NB4 (cell line): Measurements from ENCODE around the gene RLN2.
"Not testable (repeated sequence)": the region's sequence is repeated elsewhere in the genome, so short reads cannot be mapped to it uniquely, and the experiment has no call there.

Experiments used
- DNase-seq: peaks from one replicate; pipeline ENCODE4 v3.0.0; 2010; ENCODE audit warnings: low read depth
- H3K4me3 ChIP-seq: one replicate; pipeline ENCODE4 v1.5.1; 2011; ENCODE audit warnings: mild to moderate bottlenecking, low read depth, low read length, moderate library complexity
- CTCF ChIP-seq: IDR thresholded peaks from one replicate; pipeline ENCODE4 v1.5.1; 2012; ENCODE audit warnings: low read depth, low read length
- MAX ChIP-seq: IDR thresholded peaks from 2 replicates; pipeline ENCODE4 v1.6.1; 2011; ENCODE audit warnings: low read depth, low read length
- MYC ChIP-seq: IDR thresholded peaks from 2 replicates; pipeline ENCODE4 v1.6.1; 2011; ENCODE audit warnings: low read depth, low read length
- POLR2A ChIP-seq: IDR thresholded peaks from 2 replicates; pipeline ENCODE4 v1.6.1; 2011; ENCODE audit warnings: mild to moderate bottlenecking; ENCODE audit not compliant: insufficient read length; ENCODE audit errors: extremely low read depth

The RLN2 gene

GRCh38 chr9:5326893-5327548 lies 22.5 kb upstream of the RLN2 start:
- DNase-seq, result no peak
- no peak overlapping the region for H3K4me3 ChIP-seq
- no peak for TF ChIP-seq MYC
- no peak for TF ChIP-seq CTCF
- TF ChIP-seq MAX, result no peak
- TF ChIP-seq POLR2A, result no peak

- no peak for DNase-seq
- TF ChIP-seq CTCF (no peak), POLR2A (no peak), MYC (no peak), MAX (no peak)
- H3K4me3 ChIP-seq, result no peak overlapping the region
These were observed 21.7 kb upstream of the RLN2 start for GRCh38 chr9:5326187-5326586.

- not testable (repeated sequence) for DNase-seq
These were observed 17.1 kb upstream of the RLN2 start for GRCh38 chr9:5321601-5322000.

GRCh38 chr9:5321058-5321457 lies 16.5 kb upstream of the RLN2 start:
- TF ChIP-seq MAX (no peak), MYC (no peak), POLR2A (no peak), CTCF (peak; percentile 15)
- DNase-seq, result no peak
- no peak overlapping the region for H3K4me3 ChIP-seq

More at GRCh38 chr9:5321601-5322000, 17.1 kb upstream of the RLN2 start:
- H3K4me3 ChIP-seq, result not testable (repeated sequence)

- DNase-seq, H3K4me3 ChIP-seq: not testable (repeated sequence)
These were observed 11.9 kb upstream of the RLN2 start for GRCh38 chr9:5316406-5316805.

GRCh38 chr9:5315187-5315923 lies 10.8 kb upstream of the RLN2 start:
- DNase-seq, result no peak
- TF ChIP-seq MAX, result no peak
- no peak for TF ChIP-seq POLR2A
- no peak for TF ChIP-seq MYC
- TF ChIP-seq CTCF, result no peak
- H3K4me3 ChIP-seq, result no peak overlapping the region

- H3K4me3 ChIP-seq, result no peak overlapping the region
- no peak for DNase-seq
- TF ChIP-seq POLR2A (no peak), MYC (no peak), MAX (no peak), CTCF (no peak)
These were observed 6.3 kb upstream of the RLN2 start for GRCh38 chr9:5310851-5311250.
